SK-N-SH (cell line): ENCODE measurements around the gene ABCB9. TPM values are rescaled to one million over a fixed set of nuclear protein-coding genes. Genes with fewer than 3 reads are reported as not detected.

Experiments used
- CTCF ChIA-PET: fragments of 300-600, 350-600 bp; formaldehyde crosslinking; extraction: SDS; loops from one replicate; lab custom pipeline; 2021; lab: Yijun Ruan, JAX
- POLR2A ChIA-PET: fragments of 350-600 bp; sonication (Branson Sonifier 250); formaldehyde crosslinking; extraction: SDS; loops from one replicate; lab custom pipeline; 2020; ENCODE audit warnings: antibody characterized with exemption, inconsistent platforms; lab: Yijun Ruan, JAX
- DNase-seq: peaks from one replicate; pipeline ENCODE4 v3.0.0; 2012
- H2AFZ ChIP-seq: fragments of 200-600 bp; sonication (generic); 2 replicates; pipeline ENCODE4 v1.8.1; 2016; ENCODE audit warnings: antibody characterized with exemption, mild to moderate bottlenecking, low read depth
- H3F3A ChIP-seq: fragments of 200-600 bp; sonication (generic); replicated peaks from 2 replicates; pipeline ENCODE3; 2016; ENCODE audit warnings: antibody characterized with exemption, mild to moderate bottlenecking; ENCODE audit not compliant: insufficient read depth
- H3K27ac ChIP-seq, 2 experiments: fragments of 200-500 bp in 1 of 2; fragments of 200-600 bp in 1 of 2; sonication (Bioruptor generic) in 1 of 2; sonication (generic), shearing (Covaris generic) in 1 of 2; 2 replicates each; pipeline versions ENCODE4 v1.5.1 to v1.6.1; 2014 to 2016; ENCODE audit warnings: low read depth in 2 of 2, inconsistent platforms in 1 of 2, low read length in 1 of 2, mild to moderate bottlenecking in 1 of 2, mixed read lengths in 1 of 2
- H3K27me3 ChIP-seq: fragments of 200-600 bp; sonication (generic), shearing (Covaris generic); 2 replicates; pipeline ENCODE4 v1.6.1; 2016; ENCODE audit warnings: mixed run types; ENCODE audit not compliant: insufficient read depth
- H3K36me3 ChIP-seq, 2 experiments: fragments of 200-500 bp in 1 of 2; fragments of 200-600 bp in 1 of 2; sonication (Bioruptor generic) in 1 of 2; sonication (generic) in 1 of 2; replicated peaks in 1 of 2; 2 replicates each; pipeline versions ENCODE3 to v1.5.1; 2014 to 2016; ENCODE audit warnings: low read length in 1 of 2, mild to moderate bottlenecking in 1 of 2; ENCODE audit not compliant: insufficient read depth in 2 of 2, control insufficient read depth in 1 of 2
- H3K4me1 ChIP-seq, 2 experiments: fragments of 200-500 bp in 1 of 2; fragments of 200-600 bp in 1 of 2; sonication (Bioruptor generic) in 1 of 2; sonication (generic), shearing (Covaris generic) in 1 of 2; 2 replicates each; pipeline versions ENCODE4 v1.5.1 to v1.6.1; 2014 to 2016; ENCODE audit warnings: low read depth in 1 of 2, low read length in 1 of 2, mixed run types in 1 of 2; ENCODE audit not compliant: insufficient read depth in 2 of 2, control insufficient read depth in 1 of 2
- H3K4me2 ChIP-seq: fragments of 200-600 bp; sonication (generic), shearing (Covaris generic); 2 replicates; pipeline ENCODE4 v1.6.1; 2017; ENCODE audit warnings: mixed run types
- H3K4me3 ChIP-seq, 2 experiments: fragments of 200-500 bp in 1 of 2; fragments of 200-600 bp in 1 of 2; sonication (Bioruptor generic) in 1 of 2; sonication (generic), shearing (Covaris generic) in 1 of 2; 2 replicates each; pipeline versions ENCODE4 v1.5.1 to v1.8.1; 2014 to 2016; ENCODE audit warnings: low read depth in 2 of 2, inconsistent platforms in 1 of 2, low read length in 1 of 2, mild to moderate bottlenecking in 1 of 2, mixed read lengths in 1 of 2, moderate library complexity in 1 of 2
- H3K79me2 ChIP-seq: fragments of 200-600 bp; sonication (generic); 2 replicates; pipeline ENCODE4 v1.8.1; 2017; ENCODE audit warnings: mild to moderate bottlenecking; ENCODE audit not compliant: insufficient read depth
- H3K9ac ChIP-seq: fragments of 200-600 bp; sonication (generic); 2 replicates; pipeline ENCODE4 v1.6.1; 2017; ENCODE audit warnings: mixed run types
- H3K9me2 ChIP-seq: fragments of 200-600 bp; sonication (generic); 2 replicates; pipeline ENCODE4 v1.6.1; 2017; ENCODE audit warnings: mixed run types
- H3K9me3 ChIP-seq: fragments of 200-600 bp; sonication (generic); 2 replicates; pipeline ENCODE4 v1.6.1; 2017; ENCODE audit warnings: mixed run types, mild to moderate bottlenecking, moderate library complexity
- H4K20me1 ChIP-seq: fragments of 200-600 bp; sonication (generic); 2 replicates; pipeline ENCODE4 v1.6.1; 2017; ENCODE audit warnings: mild to moderate bottlenecking, mixed run types; ENCODE audit not compliant: insufficient read depth
- CTCF ChIP-seq: fragments of 200-600 bp; sonication (generic); IDR thresholded peaks from 2 replicates; pipeline ENCODE4 v1.6.1; 2017; ENCODE audit warnings: antibody characterized with exemption, mild to moderate bottlenecking, moderate library complexity
- EP300 ChIP-seq, 2 experiments: IDR thresholded peaks; 2 replicates each; pipeline versions ENCODE4 v1.4.0 to v1.6.1; 2012; ENCODE audit warnings: borderline replicate concordance in 1 of 2, low read depth in 1 of 2, low read length in 1 of 2
- FOSL2 ChIP-seq: IDR thresholded peaks from 2 replicates; pipeline ENCODE4 v1.4.0; 2012; ENCODE audit warnings: low read depth, mild to moderate bottlenecking, moderate library complexity, borderline replicate concordance
- GATA2 ChIP-seq: sonication (generic); formaldehyde crosslinking; IDR thresholded peaks from 2 replicates; pipeline ENCODE4 v1.5.0; 2020; ENCODE audit warnings: mild to moderate bottlenecking, missing genetic modification reagents
- JUND ChIP-seq: IDR thresholded peaks from 2 replicates; pipeline ENCODE4 v1.4.0; 2012
- MAX ChIP-seq: IDR thresholded peaks from 2 replicates; pipeline ENCODE4 v1.4.0; 2012; ENCODE audit warnings: low read depth
- MXI1 ChIP-seq: IDR thresholded peaks from 2 replicates; pipeline ENCODE4 v1.6.1; 2012; ENCODE audit warnings: mild to moderate bottlenecking, low read depth, low read length, improper control_type of control experiment
- PBX3 ChIP-seq: IDR thresholded peaks from 2 replicates; pipeline ENCODE4; 2012
- POLR2AphosphoS5 ChIP-seq: IDR thresholded peaks from 2 replicates; pipeline ENCODE4 v1.6.1; 2012; ENCODE audit warnings: low read depth, low read length
- RCOR1 ChIP-seq: fragments of 150-350 bp; IDR thresholded peaks from 2 replicates; pipeline ENCODE4 v1.6.1; 2017; ENCODE audit warnings: antibody characterized with exemption, low read length
- RFX5 ChIP-seq: IDR thresholded peaks from 2 replicates; pipeline ENCODE4 v1.6.1; 2012; ENCODE audit warnings: mild to moderate bottlenecking, improper control_type of control experiment, low read length
- RXRA ChIP-seq: IDR thresholded peaks from 2 replicates; pipeline ENCODE4 v1.4.0; 2012; ENCODE audit warnings: low read depth, mild to moderate bottlenecking, borderline replicate concordance
- TAF1 ChIP-seq: IDR thresholded peaks from 2 replicates; pipeline ENCODE4 v1.6.1; 2012; ENCODE audit warnings: low read depth, mild to moderate bottlenecking, low read length, moderate library complexity, borderline replicate concordance
- TCF12 ChIP-seq: IDR thresholded peaks from 2 replicates; pipeline ENCODE4 v1.4.0; 2012
- TEAD4 ChIP-seq: IDR thresholded peaks from 2 replicates; pipeline ENCODE4 v1.4.0; 2012; ENCODE audit warnings: mild to moderate bottlenecking, borderline replicate concordance; ENCODE audit not compliant: insufficient read depth
- YY1 ChIP-seq: IDR thresholded peaks from 2 replicates; pipeline ENCODE4 v1.4.0; 2012; ENCODE audit warnings: low read depth, mild to moderate bottlenecking
- WGBS: methylation state at CpG from one replicate; pipeline ENCODE4 v1.1.6; 2017; ENCODE audit warnings: low lambda C conversion rate; 5-methylcytosine and 5-hydroxymethylcytosine counted together
- polyA plus RNA-seq, 3 experiments: library from polyadenylated mRNA; depleted of rRNA; stranded (reverse); fragments of >200 nt; gene quantifications; 2 replicates each; pipeline ENCODE4 v1.2.3, GENCODE V29; 2012

ABCB9 gene
- polyA plus RNA-seq, 1 of the 3 experiments (the other 2 are of a cell fraction), result 6.2 TPM

- H4K20me1 ChIP-seq, result peaks cover 10% of the 10 kb centered on the region; the same call in 1 of the 2 replicates
- H3K4me3 ChIP-seq, result no peak overlapping the region
- H3K27ac ChIP-seq, result no peak overlapping the region
- 83% methylated on average over 6 of the region's 40 CpGs for WGBS
- no peaks in the 10 kb centered on the region for H3K9me3 ChIP-seq
- no peak for DNase-seq
- no peak overlapping the region for H3K9ac ChIP-seq
- ChIA-PET POLR2A (no interaction called here), CTCF (no interaction called here)
- H3K27me3 ChIP-seq, result no peaks in the 10 kb centered on the region
- TF ChIP-seq TCF12 (no peak), YY1 (no peak), MXI1 (no peak), CTCF (no peak), FOSL2 (no peak), TEAD4 (no peak), TAF1 (no peak), MAX (no peak), GATA2 (CRISPR knock-in tag) (no peak), EP300 (IDR thresholded peaks at IDR 0.05; ENCODE audit: borderline replicate concordance in 1 of 2, low read depth in 1 of 2, low read length in 1 of 2) (no peak), RFX5 (no peak)
- H3K4me2 ChIP-seq, result no peak overlapping the region
- no peaks in the 10 kb centered on the region for H3K9me2 ChIP-seq
- no peak overlapping the region for H2AFZ ChIP-seq
- H3K36me3 ChIP-seq, result peaks cover 0 to 14% of the 10 kb centered on the region in 2 experiments
- peaks cover 18% of the 10 kb centered on the region; the same call in 1 of the 2 replicates for H3K79me2 ChIP-seq
- peaks cover 7% of the 10 kb centered on the region for H3F3A ChIP-seq
- H3K4me1 ChIP-seq, result peaks cover 6 to 20% of the 10 kb centered on the region in 2 experiments; a peak in 3 of 4 replicates
These were observed 20.1 kb upstream of the ABCB9 start for GRCh38 chr12:122986258-122986871.

- H3K27ac ChIP-seq, result no peak overlapping the region; a peak in 1 of 4 replicates
- H3K36me3 ChIP-seq, result peaks cover 0 to 14% of the 10 kb centered on the region in 2 experiments
- H3K4me3 ChIP-seq, result no peak overlapping the region
- no peaks in the 10 kb centered on the region for H3K9me3 ChIP-seq
- no peak for DNase-seq
- POLR2A ChIA-PET, result no interaction called here
- CTCF ChIA-PET, result no interaction called here
- peaks cover 10% of the 10 kb centered on the region; the same call in 1 of the 2 replicates for H4K20me1 ChIP-seq
- WGBS, result 93% methylated on average over 23 of the region's 45 CpGs
- H3K4me1 ChIP-seq, result peaks cover 6 to 21% of the 10 kb centered on the region in 2 experiments; a peak in 3 of 4 replicates
- no peak overlapping the region for H3K9ac ChIP-seq
- no peaks in the 10 kb centered on the region for H3K27me3 ChIP-seq
- peaks cover 7% of the 10 kb centered on the region for H3F3A ChIP-seq
- H3K79me2 ChIP-seq, result peaks cover 25% of the 10 kb centered on the region; the same call in 1 of the 2 replicates
- no peaks in the 10 kb centered on the region for H3K9me2 ChIP-seq
- H3K4me2 ChIP-seq, result no peak overlapping the region
- no peak overlapping the region for H2AFZ ChIP-seq
- TF ChIP-seq MXI1 (no peak), CTCF (no peak), EP300 (IDR thresholded peaks at IDR 0.05; ENCODE audit: borderline replicate concordance in 1 of 2, low read depth in 1 of 2, low read length in 1 of 2) (no peak), FOSL2 (no peak), TAF1 (no peak), RCOR1 (no peak), RXRA (no peak), PBX3 (no peak), JUND (no peak), POLR2AphosphoS5 (no peak)
These were observed 19.3 kb upstream of the ABCB9 start for GRCh38 chr12:122985338-122986257.
